Activated CD8-positive, alpha-beta memory T cell treated with anti-CD3 and anti-CD28 coated beads, Interleukin-2, amount 10 ng/mL, durations not matched to agents 7 days and 5 days (primary cell): ENCODE results near the gene DCDC2. TPM values are rescaled to one million over a fixed set of nuclear protein-coding genes. Genes with fewer than 3 reads are reported as not detected.
"Not testable (repeated sequence)": the region's sequence is repeated elsewhere in the genome, so short reads cannot be mapped to it uniquely, and the experiment has no call there.

Experiments
- ATAC-seq: fragments of 150-1000 bp; cut with Tn5 transposase; one replicate; pipeline ENCODE4 v1.10.0; 2021; ENCODE audit warnings: moderate library complexity
- CTCF ChIA-PET: fragments of 350-600 bp; sonication (Branson Sonifier 250); formaldehyde crosslinking; loops from one replicate; lab custom pipeline; 2021; ENCODE audit warnings: antibody characterized with exemption; lab: Charles Lee
- DNase-seq: peaks from one replicate; pipeline ENCODE4 v3.0.0-alpha.2; 2020
- H3K27ac Mint-ChIP-seq: one replicate; pipeline ENCODE4 v1.8.0; 2021; ENCODE audit warnings: mild to moderate bottlenecking, mixed read lengths
- H3K27me3 Mint-ChIP-seq: one replicate; pipeline ENCODE4 v1.8.0; 2021; ENCODE audit warnings: mixed read lengths
- H3K36me3 Mint-ChIP-seq: one replicate; pipeline ENCODE4 v1.8.0; 2021; ENCODE audit warnings: mild to moderate bottlenecking, mixed read lengths
- H3K4me1 Mint-ChIP-seq: one replicate; pipeline ENCODE4 v1.8.0; 2021; ENCODE audit warnings: mixed read lengths
- H3K4me3 Mint-ChIP-seq: one replicate; pipeline ENCODE4 v1.8.0; 2021; ENCODE audit warnings: mild to moderate bottlenecking, moderate library complexity, mixed read lengths
- H3K9me3 Mint-ChIP-seq: one replicate; pipeline ENCODE4 v1.8.0; 2022; ENCODE audit warnings: low read depth, mixed read lengths
- total RNA-seq, 2 experiments: library from RNA; stranded (reverse); gene quantifications; one replicate each; pipeline ENCODE4 v1.2.3, GENCODE V29; 2021

Gene DCDC2
- total RNA-seq, 2 experiments from 2014 or later, result not detected

- CTCF ChIA-PET, result no interaction called here
- H3K4me1 Mint-ChIP-seq, result no peaks in the 10 kb centered on the region
These were observed 28.4 kb downstream of the DCDC2 start for GRCh38 chr6:24329451-24329850.

GRCh38 chr6:24329022-24329421 is 28.8 kb downstream of the DCDC2 start:
- Mint-ChIP-seq H3K36me3 (no peaks in the 10 kb centered on the region), H3K27ac (no peak overlapping the region), H3K4me1 (no peaks in the 10 kb centered on the region), H3K27me3 (peaks cover 21% of the 10 kb centered on the region), H3K9me3 (no peaks in the 10 kb centered on the region), H3K4me3 (no peak overlapping the region)
- DNase-seq (no peak), ATAC-seq (no peak)
- CTCF ChIA-PET, result no interaction called here

More at GRCh38 chr6:24329451-24329850, 28.4 kb downstream of the DCDC2 start:
- peaks cover 17% of the 10 kb centered on the region for H3K27me3 Mint-ChIP-seq
- ATAC-seq, result no peak
- DNase-seq, result no peak
- no peak overlapping the region for H3K27ac Mint-ChIP-seq
- H3K36me3 Mint-ChIP-seq, result no peaks in the 10 kb centered on the region
- no peaks in the 10 kb centered on the region for H3K9me3 Mint-ChIP-seq
- no peak overlapping the region for H3K4me3 Mint-ChIP-seq

GRCh38 chr6:24327756-24328155 is 30.1 kb downstream of the DCDC2 start:
- Mint-ChIP-seq H3K27ac (no peak overlapping the region), H3K36me3 (no peaks in the 10 kb centered on the region), H3K4me1 (no peaks in the 10 kb centered on the region), H3K9me3 (no peaks in the 10 kb centered on the region), H3K27me3 (peaks cover 31% of the 10 kb centered on the region), H3K4me3 (no peak overlapping the region)
- no peak for DNase-seq
- no peak for ATAC-seq
- CTCF ChIA-PET, result interaction anchor here (1.2 kb wide), 1 partner anchor 11 kb away, joined by 3 read pairs; no protein-coding TSS in a partner anchor

GRCh38 chr6:24325978-24326377 is 31.9 kb downstream of the DCDC2 start:
- DNase-seq (no peak), ATAC-seq (no peak)
- CTCF ChIA-PET, result no interaction called here
- no peaks in the 10 kb centered on the region for H3K36me3 Mint-ChIP-seq
- H3K4me1 Mint-ChIP-seq, result no peaks in the 10 kb centered on the region
- H3K27me3 Mint-ChIP-seq, result peaks cover 40% of the 10 kb centered on the region
- H3K4me3 Mint-ChIP-seq, result no peak overlapping the region
- H3K9me3 Mint-ChIP-seq, result no peaks in the 10 kb centered on the region
- H3K27ac Mint-ChIP-seq, result no peak overlapping the region

GRCh38 chr6:24324617-24325016 is 33.2 kb downstream of the DCDC2 start:
- Mint-ChIP-seq H3K4me1 (no peaks in the 10 kb centered on the region), H3K27ac (no peak overlapping the region), H3K4me3 (no peak overlapping the region), H3K9me3 (no peaks in the 10 kb centered on the region), H3K27me3 (peaks cover 37% of the 10 kb centered on the region), H3K36me3 (no peaks in the 10 kb centered on the region)
- no peak for ATAC-seq
- CTCF ChIA-PET, result interaction anchor here (1.3 kb wide), 1 partner anchor 13 kb away, joined by 4 read pairs; no protein-coding TSS in a partner anchor
- no peak for DNase-seq

- Mint-ChIP-seq H3K27ac (no peak overlapping the region), H3K4me1 (no peaks in the 10 kb centered on the region), H3K36me3 (no peaks in the 10 kb centered on the region), H3K27me3 (peaks cover 44% of the 10 kb centered on the region), H3K4me3 (no peak overlapping the region), H3K9me3 (no peaks in the 10 kb centered on the region)
- DNase-seq, result no peak
- CTCF ChIA-PET, result interaction anchor here (1.3 kb wide), 1 partner anchor 14 kb away, joined by 4 read pairs; no protein-coding TSS in a partner anchor
- ATAC-seq, result no peak
These were observed 34.1 kb downstream of the DCDC2 start for GRCh38 chr6:24323632-24324337.

- Mint-ChIP-seq H3K36me3 (no peaks in the 10 kb centered on the region), H3K9me3 (no peaks in the 10 kb centered on the region), H3K27ac (no peak overlapping the region), H3K4me3 (no peak overlapping the region), H3K27me3 (peaks cover 48% of the 10 kb centered on the region), H3K4me1 (no peaks in the 10 kb centered on the region)
- DNase-seq (no peak), ATAC-seq (no peak)
- CTCF ChIA-PET, result no interaction called here
These were observed 34.9 kb downstream of the DCDC2 start for GRCh38 chr6:24322924-24323323.

GRCh38 chr6:24322446-24322845 is 35.4 kb downstream of the DCDC2 start:
- not testable (repeated sequence) for ATAC-seq, DNase-seq, H3K36me3 Mint-ChIP-seq, H3K4me3 Mint-ChIP-seq, H3K4me1 Mint-ChIP-seq, H3K9me3 Mint-ChIP-seq, H3K27ac Mint-ChIP-seq
- peaks cover 48% of the 10 kb centered on the region for H3K27me3 Mint-ChIP-seq
- CTCF ChIA-PET, result interaction anchor here (0.7 kb wide), 1 partner anchor 323 kb away, joined by 4 read pairs; no protein-coding TSS in a partner anchor

GRCh38 chr6:24321538-24322162 is 36.2 kb downstream of the DCDC2 start:
- CTCF ChIA-PET, result interaction anchor here (0.7 kb wide), 1 partner anchor 324 kb away, joined by 4 read pairs; no protein-coding TSS in a partner anchor
- Mint-ChIP-seq H3K4me1 (no peaks in the 10 kb centered on the region), H3K9me3 (no peaks in the 10 kb centered on the region), H3K36me3 (no peaks in the 10 kb centered on the region), H3K27me3 (peaks cover 48% of the 10 kb centered on the region), H3K4me3 (no peak overlapping the region), H3K27ac (no peak overlapping the region)
- ATAC-seq, result no peak
- DNase-seq, result no peak

GRCh38 chr6:24313251-24314141 is 44.4 kb downstream of the DCDC2 start:
- Mint-ChIP-seq H3K4me1 (no peaks in the 10 kb centered on the region), H3K36me3 (no peaks in the 10 kb centered on the region), H3K4me3 (no peak overlapping the region), H3K27ac (no peak overlapping the region), H3K27me3 (peaks cover 19% of the 10 kb centered on the region), H3K9me3 (peaks cover 2% of the 10 kb centered on the region)
- no peak for ATAC-seq
- no peak for DNase-seq
- CTCF ChIA-PET, result no interaction called here

GRCh38 chr6:24311775-24312174 is 46.1 kb downstream of the DCDC2 start:
- not testable (repeated sequence) for DNase-seq
- H3K27me3 Mint-ChIP-seq, result peaks cover 17% of the 10 kb centered on the region

GRCh38 chr6:24307881-24308280 is 50.0 kb downstream of the DCDC2 start:
- no peak for DNase-seq
- no peak overlapping the region for H3K4me3 Mint-ChIP-seq
- no peaks in the 10 kb centered on the region for H3K36me3 Mint-ChIP-seq
- H3K4me1 Mint-ChIP-seq, result no peaks in the 10 kb centered on the region
- ATAC-seq, result no peak
- no peak overlapping the region for H3K27ac Mint-ChIP-seq
- CTCF ChIA-PET, result no interaction called here
- peaks cover 10% of the 10 kb centered on the region for H3K27me3 Mint-ChIP-seq
- H3K9me3 Mint-ChIP-seq, result peaks cover 2% of the 10 kb centered on the region

More at GRCh38 chr6:24311775-24312174, 46.1 kb downstream of the DCDC2 start:
- H3K9me3 Mint-ChIP-seq, H3K27ac Mint-ChIP-seq, H3K4me3 Mint-ChIP-seq, H3K4me1 Mint-ChIP-seq, ATAC-seq, H3K36me3 Mint-ChIP-seq, CTCF ChIA-PET: not testable (repeated sequence)

GRCh38 chr6:24306936-24307335 is 50.9 kb downstream of the DCDC2 start:
- no peaks in the 10 kb centered on the region for H3K36me3 Mint-ChIP-seq
- H3K9me3 Mint-ChIP-seq, result peaks cover 2% of the 10 kb centered on the region
- no peak overlapping the region for H3K4me3 Mint-ChIP-seq
- peaks cover 9% of the 10 kb centered on the region for H3K27me3 Mint-ChIP-seq
- CTCF ChIA-PET, result no interaction called here
- no peak for ATAC-seq
- no peaks in the 10 kb centered on the region for H3K4me1 Mint-ChIP-seq
- DNase-seq, result no peak
- no peak overlapping the region for H3K27ac Mint-ChIP-seq
